ENCODE data around the gene TEF.
"Not testable (repeated sequence)": the region's sequence is repeated elsewhere in the genome, so short reads cannot be mapped to it uniquely, and the experiment has no call there.

TEF gene

GRCh38 chr22:41425660-41426365 lies 44.1 kb downstream of the TEF start:
- no peak for DNase-seq (ENCODE audit: low read depth)

- DNase-seq (ENCODE audit: low read depth): no peak
These were observed 47.6 kb downstream of the TEF start for GRCh38 chr22:41429232-41429950.

DNA sequence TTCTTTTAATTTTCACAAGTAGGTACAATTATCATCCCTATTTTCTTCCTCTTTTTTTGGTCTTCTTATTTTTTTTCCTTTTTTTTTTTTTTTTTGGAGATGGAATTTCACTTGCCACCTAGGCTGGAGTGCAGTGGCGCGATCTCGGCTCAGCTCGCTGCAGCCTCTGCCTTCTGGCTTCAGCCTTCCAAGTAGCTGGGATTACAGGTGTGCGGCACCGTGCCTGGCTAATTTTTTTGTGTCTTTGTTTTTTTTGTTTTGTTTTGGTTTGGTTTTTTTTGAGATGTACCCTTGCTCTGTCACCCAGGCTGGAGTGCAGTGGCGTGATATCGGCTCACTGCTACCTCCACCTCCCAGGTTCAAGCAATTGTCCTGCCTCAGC lies 48.2 kb downstream of the TEF start:
- no peak for DNase-seq (ENCODE audit: low read depth)

GRCh38 chr22:41431656-41432055 lies 49.9 kb downstream of the TEF start:
- DNase-seq (ENCODE audit: low read depth): no peak

DNA sequence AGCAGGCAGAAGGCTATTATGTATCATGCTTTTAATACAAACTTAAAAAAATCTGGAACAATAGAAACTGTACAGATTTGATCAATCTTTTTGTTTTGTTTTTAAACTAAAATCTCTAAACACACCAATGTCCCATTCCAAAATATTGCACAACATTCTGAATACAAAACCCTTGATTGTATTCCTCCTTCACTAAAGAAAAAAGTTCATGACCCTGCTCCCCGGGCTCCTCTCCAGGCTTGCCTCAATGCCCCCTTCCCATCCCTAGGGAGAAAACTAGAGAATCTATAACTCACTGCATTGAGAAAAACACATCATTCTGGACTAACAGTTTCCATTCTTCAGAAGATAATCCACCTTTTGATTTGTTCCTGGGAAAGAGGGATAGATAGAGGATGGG lies 51.7 kb downstream of the TEF start:
- DNase-seq (ENCODE audit: low read depth): not testable (repeated sequence)

DNA sequence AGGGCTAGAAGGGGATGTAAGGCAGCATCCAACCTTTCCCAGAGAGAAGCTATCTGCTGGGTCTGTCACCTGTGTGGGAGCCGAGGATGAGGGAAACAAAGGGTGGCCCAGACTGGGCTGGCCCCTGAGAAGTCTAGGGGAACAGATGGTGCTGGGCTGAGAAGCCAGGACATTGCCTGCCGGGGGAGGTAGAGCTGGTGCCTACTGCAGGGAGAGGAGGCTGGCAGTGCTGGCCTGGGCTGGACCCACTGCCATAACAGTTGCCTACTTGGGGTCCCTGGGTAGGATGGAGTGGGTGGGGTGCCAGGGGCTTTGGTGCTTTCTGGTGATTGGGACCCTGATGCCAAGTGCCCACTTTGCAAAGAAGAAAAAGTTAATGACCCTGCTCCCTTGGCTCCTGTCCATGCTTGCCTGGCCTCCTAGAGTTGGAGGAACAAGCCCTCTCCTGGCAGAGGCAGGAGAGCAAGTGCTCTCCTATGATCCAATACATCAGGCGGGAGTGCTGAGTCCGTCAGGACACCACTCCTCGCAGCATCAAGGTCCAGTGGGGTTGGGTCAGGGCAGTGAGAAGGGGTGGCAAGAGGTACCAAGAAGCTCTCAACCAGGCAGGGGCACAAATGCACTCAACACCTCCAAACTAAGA lies 52.7 kb downstream of the TEF start:
- not testable (repeated sequence) for DNase-seq (ENCODE audit: low read depth)

- DNase-seq (ENCODE audit: low read depth): no peak
These were observed 53.8 kb downstream of the TEF start for GRCh38 chr22:41435560-41435959.

- no peak for DNase-seq (ENCODE audit: low read depth)
These were observed 54.8 kb downstream of the TEF start for GRCh38 chr22:41436322-41437113.

DNA sequence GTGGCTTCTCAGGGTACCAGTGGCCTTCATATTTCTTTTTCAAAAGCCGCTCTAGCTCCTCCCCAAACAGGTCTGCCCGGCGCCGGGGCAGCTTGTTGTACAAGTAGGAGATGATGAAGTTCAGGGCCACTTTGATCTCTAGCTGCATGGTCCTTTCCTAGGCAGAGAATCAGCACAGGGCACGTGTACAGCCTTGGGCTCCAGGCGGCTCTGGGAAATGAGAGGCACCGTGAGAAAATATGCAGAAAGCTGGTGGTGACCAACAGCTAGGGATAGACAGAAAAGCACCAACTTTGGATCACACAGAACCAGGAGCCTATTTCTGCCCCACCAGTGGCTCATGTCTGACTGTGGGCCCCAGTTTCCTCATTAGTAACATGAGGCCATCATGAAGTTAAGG lies 55.5 kb downstream of the TEF start:
- DNase-seq (ENCODE audit: low read depth): no peak

- not testable (repeated sequence) for DNase-seq (ENCODE audit: low read depth)
These were observed 58.8 kb downstream of the TEF start for GRCh38 chr22:41440511-41440910.

GRCh38 chr22:41442240-41442792 lies 60.6 kb downstream of the TEF start:
- DNase-seq (ENCODE audit: low read depth): no peak

DNA sequence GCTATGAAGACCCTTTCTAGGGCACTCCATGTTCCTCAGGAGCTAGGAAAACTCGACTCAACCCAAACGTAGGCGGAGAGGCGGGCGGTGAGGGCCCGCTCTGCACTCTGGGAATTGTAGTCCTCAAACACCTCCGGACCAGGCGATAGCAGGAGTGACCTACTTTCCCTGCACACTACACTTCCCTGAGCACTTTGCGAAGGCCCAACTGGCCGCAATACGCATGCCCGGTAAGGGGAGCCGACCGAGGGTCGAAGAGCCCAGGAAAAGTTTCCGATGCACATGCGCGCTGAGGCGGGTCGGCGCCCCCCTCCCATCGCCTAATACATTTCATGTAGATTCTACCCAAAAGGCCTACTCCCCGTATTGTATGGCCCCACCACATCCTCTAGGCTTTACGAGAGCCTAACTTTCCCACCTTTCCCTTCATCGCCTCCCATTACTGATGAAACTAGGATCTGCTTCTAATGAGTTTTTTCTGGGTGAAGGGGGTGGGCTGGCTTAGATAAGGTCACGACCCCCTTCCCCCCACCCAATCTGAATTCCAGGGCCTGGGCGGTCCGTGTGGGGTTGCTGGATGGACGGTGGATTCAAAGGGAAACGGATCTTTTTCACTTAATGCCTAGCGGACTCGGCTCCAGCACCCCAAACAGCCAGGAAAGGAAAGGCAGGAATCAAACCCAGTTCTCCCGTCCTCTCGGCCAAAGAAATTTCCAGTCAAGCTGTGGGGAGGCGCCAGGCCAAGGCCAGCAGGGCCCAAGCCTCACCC lies 62.8 kb downstream of the TEF start:
- peak; percentile 77 for DNase-seq (ENCODE audit: low read depth)

GRCh38 chr22:41445129-41446056 lies 63.7 kb downstream of the TEF start:
- DNase-seq (ENCODE audit: low read depth): peak; percentile 13

- no peak for DNase-seq (ENCODE audit: low read depth)
These were observed 64.3 kb downstream of the TEF start for GRCh38 chr22:41446057-41446501.

GRCh38 chr22:41446639-41447434 lies 65.1 kb downstream of the TEF start, which contains the start of gene TOB2:
Gene TOB2 (minus strand): TSS chr22:41446801. CDS start chr22:41437345, 9,456 bp downstream.
- DNase-seq (ENCODE audit: low read depth): peak; percentile 90

- peak; percentile 40 for DNase-seq (ENCODE audit: low read depth)
These were observed 65.9 kb downstream of the TEF start for GRCh38 chr22:41447435-41448188.

GRCh38 chr22:41448189-41448808 lies 66.6 kb downstream of the TEF start:
- peak; percentile 73 for DNase-seq (ENCODE audit: low read depth)

Measured in stimulated activated CD8-positive, alpha-beta memory T cell treated with anti-CD3 and anti-CD28 coated beads, Interleukin-12 subunit alpha, Interleukin-12 subunit beta, amount 100 ng/mL, for 4 hours (primary cell).